ENCODE measurements around the gene RCC1.
"Not testable (repeated sequence)": the region's sequence is repeated elsewhere in the genome, so short reads cannot be mapped to it uniquely, and the experiment has no call there.

RCC1 gene

GRCh38 chr1:28534671-28535070 is 28.8 kb downstream of the RCC1 start:
- TF ChIP-seq CTCF (IDR thresholded peaks at IDR 0.05; ENCODE audit: low read depth, low read length): no peak
- H3K27me3 ChIP-seq (ENCODE audit: insufficient read depth, low read depth, severe bottlenecking): no peaks in the 10 kb centered on the region
- peaks cover 76% of the 10 kb centered on the region for H3K36me3 ChIP-seq
- DNase-seq: no peak
- no peaks in the 10 kb centered on the region for H3K9me3 ChIP-seq (ENCODE audit: severe bottlenecking)
- no peak overlapping the region for H3K27ac ChIP-seq
- no peak overlapping the region for H3K4me3 ChIP-seq (ENCODE audit: low read depth, low read length)

GRCh38 chr1:28535180-28535579 is 29.3 kb downstream of the RCC1 start:
- Histone ChIP-seq H3K27me3 (ENCODE audit: insufficient read depth, low read depth, severe bottlenecking) (no peaks in the 10 kb centered on the region), H3K27ac (no peak overlapping the region), H3K36me3 (peaks cover 73% of the 10 kb centered on the region), H3K9me3 (ENCODE audit: severe bottlenecking) (no peaks in the 10 kb centered on the region), H3K4me3 (ENCODE audit: low read depth, low read length) (no peak overlapping the region)
- no peak for TF ChIP-seq CTCF (IDR thresholded peaks at IDR 0.05; ENCODE audit: low read depth, low read length)
- DNase-seq: no peak

GRCh38 chr1:28537457-28538199 is 31.8 kb downstream of the RCC1 start:
- H3K9me3 ChIP-seq (ENCODE audit: severe bottlenecking): no peaks in the 10 kb centered on the region
- TF ChIP-seq CTCF (IDR thresholded peaks at IDR 0.05; ENCODE audit: low read depth, low read length): no peak
- no peak overlapping the region for H3K4me3 ChIP-seq (ENCODE audit: low read depth, low read length)
- H3K27me3 ChIP-seq (ENCODE audit: insufficient read depth, low read depth, severe bottlenecking): no peaks in the 10 kb centered on the region
- H3K27ac ChIP-seq: no peak overlapping the region
- H3K36me3 ChIP-seq: peaks cover 53% of the 10 kb centered on the region
- no peak for DNase-seq

GRCh38 chr1:28538286-28538685 is 32.4 kb downstream of the RCC1 start:
- H3K27me3 ChIP-seq (ENCODE audit: insufficient read depth, low read depth, severe bottlenecking): no peaks in the 10 kb centered on the region
- no peak for DNase-seq
- peaks cover 48% of the 10 kb centered on the region for H3K36me3 ChIP-seq
- H3K4me3 ChIP-seq (ENCODE audit: low read depth, low read length): no peak overlapping the region
- H3K27ac ChIP-seq: no peak overlapping the region
- no peak for TF ChIP-seq CTCF (IDR thresholded peaks at IDR 0.05; ENCODE audit: low read depth, low read length)
- no peaks in the 10 kb centered on the region for H3K9me3 ChIP-seq (ENCODE audit: severe bottlenecking)

- peak; percentile 37; the same call in 1 of the 2 replicates for TF ChIP-seq CTCF (IDR thresholded peaks at IDR 0.05; ENCODE audit: low read depth, low read length)
- peak; percentile 20 for DNase-seq
- no peak overlapping the region for H3K27ac ChIP-seq
- no peak overlapping the region for H3K4me3 ChIP-seq (ENCODE audit: low read depth, low read length)
- no peaks in the 10 kb centered on the region for H3K9me3 ChIP-seq (ENCODE audit: severe bottlenecking)
- no peaks in the 10 kb centered on the region for H3K27me3 ChIP-seq (ENCODE audit: insufficient read depth, low read depth, severe bottlenecking)
- H3K36me3 ChIP-seq: peaks cover 30% of the 10 kb centered on the region
Observed at GRCh38 chr1:28540651-28541050, 34.8 kb downstream of the RCC1 start.

GRCh38 chr1:28541414-28542015 is 35.7 kb downstream of the RCC1 start:
- not testable (repeated sequence) for H3K27ac ChIP-seq; H3K9me3 ChIP-seq (ENCODE audit: severe bottlenecking); DNase-seq

More at GRCh38 chr1:28541414-28542015, 35.7 kb downstream of the RCC1 start:
- H3K36me3 ChIP-seq: peaks cover 21% of the 10 kb centered on the region
- H3K27me3 ChIP-seq (ENCODE audit: insufficient read depth, low read depth, severe bottlenecking); H3K4me3 ChIP-seq (ENCODE audit: low read depth, low read length): not testable (repeated sequence)
